HG03442 (cell line): ENCODE data around the gene ASB10.

Source experiments
- ATAC-seq: cut with Tn5 transposase; IDR thresholded peaks from one replicate; pipeline ENCODE4 v1.9.1; 2021; ENCODE audit warnings: mild to moderate bottlenecking, moderate library complexity; ENCODE audit not compliant: unreplicated experiment

The ASB10 gene

DNA sequence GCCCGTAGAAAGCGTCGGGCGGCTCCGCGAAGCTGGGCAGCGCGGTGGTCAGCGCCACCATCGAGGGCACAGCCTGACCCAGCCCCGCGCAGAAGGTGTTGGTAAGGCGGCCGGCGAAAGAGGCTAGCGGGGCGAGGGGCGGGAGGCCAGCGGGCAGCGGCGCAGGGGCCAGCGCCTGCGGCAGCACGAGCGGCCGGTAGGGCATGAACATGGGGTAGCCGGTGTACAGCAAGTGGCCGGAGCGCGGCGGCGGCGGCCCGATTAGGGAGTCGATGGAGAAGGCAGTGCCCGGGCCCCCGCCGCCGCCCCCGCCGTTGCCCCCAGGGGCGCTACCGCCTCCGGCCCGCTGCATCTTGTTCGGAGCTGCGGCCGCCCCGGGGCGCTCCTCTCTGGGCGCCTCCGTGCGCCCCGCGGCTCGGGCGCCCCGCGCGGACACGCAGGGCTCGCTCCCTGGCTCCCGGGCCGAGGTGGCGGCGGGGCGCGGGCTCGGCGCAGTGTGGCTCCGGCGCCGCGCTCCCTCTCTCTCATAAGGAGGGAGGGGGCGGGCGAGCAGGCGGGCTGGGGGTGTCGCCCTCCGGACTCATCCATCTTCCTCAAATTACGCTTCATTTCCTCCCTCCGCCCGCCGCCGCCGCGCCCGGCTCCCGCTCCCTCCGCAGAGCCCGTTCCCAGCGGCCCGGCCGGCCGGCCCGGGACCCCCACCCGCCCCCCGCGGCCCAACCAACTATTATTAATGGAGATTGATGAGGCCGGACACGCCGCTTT lies 19.7 kb downstream of the ASB10 start, which contains the start of gene GBX1:
GBX1 (minus strand) TSS at position 498 of the 765 bp plus-strand sequence; CDS start at position 352, 146 bp downstream.
- no peak for ATAC-seq

DNA sequence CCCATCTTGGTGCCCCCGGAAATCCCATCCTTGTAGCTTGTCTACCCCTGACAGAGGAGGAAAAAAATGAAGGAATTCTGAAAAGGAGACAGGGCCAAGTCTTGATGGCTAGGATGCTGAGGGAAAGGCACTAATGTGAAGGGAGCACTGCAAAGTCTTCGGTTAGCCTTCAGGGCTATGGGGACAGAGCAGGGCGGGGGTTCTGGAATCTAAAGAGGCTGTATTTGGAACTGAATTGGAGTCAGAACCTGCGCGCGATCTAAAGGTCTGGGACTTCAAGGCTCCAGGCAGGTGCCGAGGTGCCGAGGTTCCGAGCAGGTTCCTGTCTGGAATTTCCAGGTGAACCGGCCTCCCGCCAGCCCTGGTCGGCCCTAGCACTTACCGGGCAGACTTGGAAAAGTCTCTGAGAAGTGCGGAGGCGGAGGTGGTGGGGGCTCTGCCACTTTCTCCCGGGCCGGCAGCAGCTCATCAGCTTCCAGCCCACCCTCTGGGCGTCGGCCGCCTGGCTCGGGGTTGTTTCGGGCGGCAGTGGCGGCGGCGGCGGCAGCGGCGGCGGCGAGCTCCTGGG lies 20.3 kb downstream of the ASB10 start:
- ATAC-seq = no peak

DNA sequence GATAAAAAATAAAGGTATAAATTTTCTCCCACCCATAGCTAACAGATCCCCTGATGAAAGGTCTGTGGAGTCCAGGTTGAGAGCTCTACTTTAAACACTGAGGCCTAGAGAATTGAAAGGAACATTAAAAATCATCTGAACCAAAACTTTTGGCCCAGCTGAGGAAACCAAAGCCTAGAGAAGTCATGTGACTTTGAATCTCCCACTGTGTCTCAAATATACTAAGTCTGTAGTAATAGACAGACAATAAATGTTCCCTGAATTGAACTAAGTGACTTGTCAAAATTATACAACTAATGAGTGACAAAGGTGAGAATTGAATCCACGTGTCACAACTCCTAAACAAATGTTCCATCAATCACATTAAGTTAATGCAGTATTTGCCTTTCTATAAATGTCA lies 25.3 kb downstream of the ASB10 start:
- ATAC-seq = no peak

DNA sequence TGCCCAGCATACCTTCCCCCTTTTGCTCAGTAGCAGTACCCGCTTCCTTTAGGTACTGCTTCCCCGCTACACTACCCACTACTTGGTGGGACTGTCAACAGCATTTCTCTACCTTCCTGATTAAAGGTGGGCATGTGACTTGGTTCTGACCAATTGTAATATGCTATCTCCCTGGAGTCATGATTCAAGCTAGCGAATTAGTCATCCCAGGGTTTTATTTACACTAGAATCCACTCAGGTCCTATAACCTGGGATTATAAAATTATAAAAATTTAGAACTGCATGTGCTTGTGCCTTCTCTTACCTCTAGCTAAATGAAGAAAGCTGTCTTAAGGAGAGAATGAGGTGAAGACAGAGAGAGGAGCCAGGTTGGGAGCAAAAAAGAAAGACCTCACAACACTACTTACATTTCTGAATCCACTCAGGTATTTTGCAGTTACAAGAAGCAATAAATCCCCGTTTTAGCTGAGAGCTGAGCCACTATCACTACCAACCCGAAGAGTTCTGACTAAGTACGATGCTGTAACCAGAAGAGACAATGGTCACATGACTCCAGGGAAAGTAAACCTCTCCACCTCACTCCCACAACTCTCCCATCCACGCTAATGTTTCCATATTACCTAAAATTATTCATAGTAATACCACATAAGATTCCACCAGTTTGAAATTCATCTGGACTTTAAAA lies 29.3 kb downstream of the ASB10 start:
- no peak for ATAC-seq

DNA sequence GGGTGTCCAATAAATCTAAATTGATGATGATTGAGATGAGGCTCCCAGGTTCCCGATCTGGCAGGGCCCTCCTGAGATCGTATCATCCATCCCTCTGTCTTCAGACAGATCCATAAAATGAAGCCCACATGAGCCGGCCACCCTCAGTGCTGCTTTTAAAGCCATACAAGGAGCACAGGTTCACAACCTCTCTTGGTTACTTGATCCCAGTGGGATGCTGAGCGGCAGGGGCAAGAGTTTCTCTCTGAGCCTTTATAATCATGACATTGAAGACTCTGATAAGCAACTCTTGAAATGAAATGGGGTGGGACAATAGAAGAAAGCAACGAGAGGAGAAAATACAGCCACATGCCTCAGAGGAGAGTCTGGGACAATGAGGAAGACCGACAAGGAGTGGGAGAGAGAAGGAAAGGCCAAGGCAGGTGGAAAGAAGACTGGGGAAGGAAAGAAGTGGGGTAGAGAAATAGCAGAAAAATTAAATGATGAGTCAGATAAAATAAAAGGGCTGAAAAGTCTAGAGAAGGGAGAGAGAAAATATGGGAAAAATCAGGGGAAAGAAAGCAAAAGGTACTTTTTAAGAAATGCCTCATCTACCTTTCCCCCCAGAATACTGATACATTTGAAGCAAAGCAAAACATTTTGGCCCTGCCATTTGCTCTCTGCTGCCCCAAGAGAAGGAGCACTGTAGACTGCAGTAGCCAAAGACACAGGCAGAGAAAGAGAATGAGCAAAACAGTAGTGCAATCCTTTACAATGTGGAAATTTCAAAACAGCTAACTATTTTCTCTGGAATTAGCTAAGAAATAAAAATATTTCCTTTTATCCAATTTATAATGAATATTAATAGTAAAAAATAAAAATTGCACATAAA lies 34.2 kb downstream of the ASB10 start:
- ATAC-seq = no peak

DNA sequence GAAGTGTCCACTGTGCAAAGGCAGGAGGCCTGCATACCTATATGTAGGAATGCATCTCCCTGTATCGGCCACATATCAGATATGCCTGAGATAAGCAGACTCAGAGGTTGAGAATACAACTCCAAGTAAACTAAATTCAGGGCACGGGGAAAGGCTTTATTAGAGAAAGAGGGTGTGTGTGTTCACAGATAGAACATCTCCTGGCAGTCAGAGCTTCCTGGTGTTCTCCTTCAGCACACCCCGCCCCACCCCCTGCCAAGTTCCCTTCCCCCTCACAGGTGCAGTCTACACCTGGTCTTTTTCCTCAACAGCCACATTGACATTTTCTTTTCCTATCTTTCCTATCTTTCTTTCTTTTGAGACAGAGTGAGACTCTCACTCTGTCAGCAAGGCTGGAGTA lies 36.7 kb downstream of the ASB10 start:
- no peak for ATAC-seq

DNA sequence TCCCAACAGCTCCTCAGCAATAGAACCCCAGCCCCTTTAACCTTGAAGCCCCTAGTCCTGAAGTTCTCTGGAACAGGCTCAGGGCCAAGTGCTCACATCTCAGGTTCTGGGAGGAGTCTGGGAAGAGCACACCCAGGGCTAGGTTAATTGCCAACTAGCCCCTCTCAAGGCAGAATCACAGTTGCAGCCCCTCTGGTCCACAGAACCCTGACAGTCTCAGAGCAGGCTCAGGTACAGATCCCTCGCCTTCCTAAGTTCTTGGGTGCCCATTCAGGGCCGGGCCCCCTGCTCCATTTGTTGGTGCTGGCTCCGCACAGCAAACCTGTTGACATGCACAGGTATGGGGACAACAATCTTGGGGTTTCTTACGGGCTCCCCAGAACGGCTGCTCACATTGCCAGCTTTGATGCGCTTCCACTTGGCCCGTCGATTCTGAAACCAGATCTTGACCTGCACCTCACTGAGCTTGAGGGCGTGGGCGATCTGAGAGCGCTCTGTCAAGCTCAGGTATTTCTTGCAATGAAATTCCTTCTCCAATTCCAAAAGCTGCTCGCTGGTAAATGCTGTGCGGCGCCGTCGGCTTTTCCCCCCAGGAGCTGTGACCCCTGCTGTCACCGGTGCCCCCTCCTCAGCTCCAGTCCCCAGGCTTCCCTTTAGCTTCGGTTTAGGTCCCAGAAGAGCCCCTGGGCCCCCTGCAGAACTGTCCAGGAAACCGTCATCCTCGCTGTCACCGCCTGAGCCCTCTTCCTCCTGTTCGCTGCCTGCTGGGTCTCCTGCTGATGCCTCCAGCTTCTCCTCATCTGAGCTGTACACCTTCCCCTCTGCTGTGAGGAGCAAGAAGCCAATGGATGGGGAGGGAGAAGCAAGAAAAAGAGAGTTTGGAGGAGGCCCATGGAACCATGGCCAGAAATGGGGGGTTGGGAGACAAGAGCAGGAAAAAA lies 38.5 kb downstream of the ASB10 start:
- ATAC-seq = no peak

DNA sequence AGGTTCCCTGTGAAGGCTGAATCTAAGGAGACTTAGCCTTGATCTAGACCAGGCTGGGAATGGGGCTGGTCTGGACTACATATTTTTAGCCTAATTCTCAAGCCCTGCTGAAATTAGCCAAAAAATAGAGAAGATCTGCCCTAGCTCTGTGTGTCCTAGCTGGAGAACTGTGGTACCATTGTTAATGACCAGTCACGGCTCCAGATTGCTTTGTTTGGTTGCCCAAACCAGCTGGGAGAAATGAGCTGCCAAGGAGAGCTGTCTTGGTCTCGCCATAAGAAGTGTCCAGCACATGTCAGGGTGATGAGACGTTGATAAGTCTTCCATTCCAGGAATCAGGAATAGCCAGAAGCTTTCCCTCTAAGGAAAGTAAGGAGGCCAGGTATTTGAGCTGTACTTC lies 40.3 kb downstream of the ASB10 start:
- ATAC-seq = no peak

DNA sequence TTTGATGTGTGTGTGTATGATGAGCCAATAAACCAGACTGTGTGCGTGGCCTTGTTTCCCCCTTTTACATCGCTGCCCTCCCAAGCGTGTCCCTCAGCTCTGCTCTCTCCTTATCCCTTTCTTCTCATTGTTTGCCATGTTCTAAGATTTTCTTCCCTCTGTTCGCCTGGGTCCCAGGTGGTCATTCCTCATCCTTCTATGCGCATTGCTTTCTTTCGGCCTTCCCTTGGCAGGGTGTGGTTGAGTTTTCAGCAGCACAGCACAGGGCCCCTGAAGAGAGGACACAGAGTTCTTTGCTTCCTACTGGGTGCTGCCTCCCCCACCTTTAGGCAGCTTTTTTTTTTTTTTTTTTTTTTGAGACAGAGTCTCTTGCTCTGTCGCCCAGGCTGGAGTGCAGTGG lies 42.7 kb downstream of the ASB10 start:
- no peak for ATAC-seq

DNA sequence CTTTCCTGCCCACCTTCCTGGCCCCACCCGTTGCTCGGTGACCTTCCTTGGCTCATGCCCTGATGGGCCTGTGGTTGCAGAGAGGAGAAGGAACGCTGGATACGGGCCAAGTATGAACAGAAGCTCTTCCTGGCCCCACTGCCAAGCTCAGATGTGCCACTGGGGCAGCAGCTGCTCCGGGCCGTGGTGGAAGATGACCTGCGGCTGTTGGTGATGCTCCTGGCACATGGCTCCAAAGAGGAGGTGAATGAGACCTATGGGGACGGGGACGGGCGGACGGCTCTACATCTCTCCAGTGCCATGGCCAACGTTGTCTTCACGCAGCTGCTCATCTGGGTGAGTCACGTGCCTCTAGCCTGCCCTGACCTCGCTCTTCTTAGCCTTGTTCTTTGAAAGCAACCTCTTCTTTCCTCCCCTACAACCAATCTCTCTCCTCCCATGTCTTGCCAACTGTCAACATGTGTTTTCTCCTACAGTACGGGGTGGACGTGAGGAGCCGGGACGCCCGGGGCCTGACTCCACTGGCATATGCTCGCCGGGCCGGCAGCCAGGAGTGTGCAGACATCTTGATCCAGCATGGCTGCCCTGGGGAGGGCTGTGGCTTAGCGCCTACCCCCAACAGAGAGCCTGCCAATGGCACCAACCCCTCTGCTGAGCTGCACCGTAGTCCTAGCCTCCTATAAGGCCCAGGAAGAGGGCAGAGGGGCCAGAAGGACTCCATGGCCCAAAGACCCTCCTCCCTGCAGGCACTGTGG lies 43.6 kb downstream of the ASB10 start:
- no peak for ATAC-seq

DNA sequence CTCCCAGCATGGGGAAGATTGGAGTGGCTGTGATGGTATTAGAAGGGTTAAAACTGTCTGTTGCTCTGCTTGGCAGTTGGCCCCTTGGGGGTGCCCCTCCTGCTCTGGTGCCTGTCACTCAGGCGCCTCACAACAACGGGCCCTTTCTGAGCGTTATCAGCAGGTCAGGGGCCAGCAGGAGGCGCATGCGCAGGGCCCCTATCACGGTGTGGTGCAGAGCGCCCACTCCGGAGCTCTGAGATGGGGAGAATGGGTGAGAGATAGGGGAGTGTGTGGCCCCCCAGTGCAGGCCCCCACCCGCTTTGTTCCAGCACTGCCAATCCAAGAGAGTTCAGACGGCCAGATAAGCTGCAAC lies 44.4 kb downstream of the ASB10 start:
- ATAC-seq = no peak

DNA sequence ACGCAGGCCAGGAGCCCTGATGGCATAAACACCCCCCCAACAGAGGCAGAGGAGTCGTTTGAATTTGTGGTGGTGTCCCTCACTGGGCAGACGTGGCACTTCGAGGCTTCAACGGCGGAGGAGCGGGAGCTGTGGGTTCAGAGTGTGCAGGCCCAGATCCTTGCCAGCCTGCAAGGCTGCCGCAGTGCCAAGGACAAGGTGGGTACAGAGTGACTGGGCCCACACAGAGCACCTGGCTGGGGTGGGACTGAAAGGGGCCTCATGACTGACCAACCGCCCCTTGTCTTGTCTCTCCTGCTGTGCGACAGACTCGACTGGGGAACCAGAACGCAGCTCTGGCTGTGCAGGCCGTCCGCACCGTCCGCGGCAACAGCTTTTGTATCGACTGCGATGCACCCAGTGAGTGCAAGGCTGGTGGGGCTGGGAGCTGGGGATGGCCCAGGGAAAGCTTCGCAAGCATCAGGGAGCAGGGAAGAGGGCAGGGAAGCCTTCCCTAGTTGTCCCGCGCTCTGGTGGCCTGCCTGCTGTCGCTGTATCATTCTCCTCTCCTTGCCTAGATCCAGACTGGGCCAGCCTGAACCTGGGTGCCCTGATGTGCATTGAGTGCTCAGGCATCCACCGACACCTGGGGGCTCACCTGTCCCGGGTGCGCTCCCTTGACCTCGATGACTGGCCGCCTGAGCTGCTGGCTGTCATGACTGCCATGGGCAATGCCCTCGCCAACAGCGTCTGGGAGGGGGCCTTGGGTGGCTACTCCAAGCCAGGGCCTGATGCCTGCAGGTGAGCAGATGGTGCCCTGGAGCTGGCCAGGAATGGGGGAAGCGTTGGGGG lies 45.0 kb downstream of the ASB10 start:
- no peak for ATAC-seq

DNA sequence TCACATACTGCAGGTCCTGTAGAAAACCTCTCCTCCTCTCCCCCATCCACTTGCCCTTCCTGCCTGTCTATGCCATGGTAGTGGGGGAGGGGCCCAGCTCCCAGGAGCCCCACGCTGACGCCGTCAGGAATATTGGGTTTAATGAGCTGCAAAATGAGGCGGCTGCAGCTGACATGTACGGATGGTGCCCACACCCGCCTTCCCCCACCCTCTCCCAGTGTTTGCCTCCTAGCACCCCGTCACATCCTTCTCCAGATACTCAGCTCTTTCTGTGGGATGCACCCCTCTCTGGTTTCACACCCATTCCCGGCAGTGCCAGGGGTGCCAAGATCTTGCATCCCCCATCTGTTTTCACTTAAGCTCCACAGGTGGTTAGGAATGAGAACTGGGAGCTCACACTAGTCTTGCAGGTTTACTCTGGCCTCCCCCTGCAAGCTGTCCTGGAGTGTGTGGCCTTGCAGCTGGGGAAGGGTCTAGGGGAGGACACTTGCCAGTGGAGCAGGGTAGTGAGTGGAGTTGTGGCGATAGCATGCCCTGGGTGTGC lies 45.7 kb downstream of the ASB10 start:
- no peak for ATAC-seq

DNA sequence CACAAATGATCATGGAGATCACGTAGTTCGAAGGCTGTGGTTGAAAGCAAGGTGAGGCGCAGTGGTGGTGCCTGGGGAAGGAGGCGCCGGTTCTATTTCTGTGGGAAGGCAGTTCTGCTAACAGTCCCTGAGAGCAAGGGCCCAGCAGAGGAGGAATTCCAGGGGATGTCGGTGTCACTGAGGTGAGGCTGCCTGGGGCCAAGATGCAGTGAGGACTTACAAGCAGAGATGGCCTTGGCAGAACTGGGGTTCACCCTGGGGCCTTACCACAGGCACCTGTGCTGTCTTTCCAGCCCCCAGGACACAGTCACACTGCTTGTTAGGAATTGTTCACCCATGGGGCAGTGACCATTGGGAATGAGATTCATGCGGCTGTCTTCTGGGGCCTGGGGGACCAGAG lies 46.2 kb downstream of the ASB10 start:
- ATAC-seq = no peak

DNA sequence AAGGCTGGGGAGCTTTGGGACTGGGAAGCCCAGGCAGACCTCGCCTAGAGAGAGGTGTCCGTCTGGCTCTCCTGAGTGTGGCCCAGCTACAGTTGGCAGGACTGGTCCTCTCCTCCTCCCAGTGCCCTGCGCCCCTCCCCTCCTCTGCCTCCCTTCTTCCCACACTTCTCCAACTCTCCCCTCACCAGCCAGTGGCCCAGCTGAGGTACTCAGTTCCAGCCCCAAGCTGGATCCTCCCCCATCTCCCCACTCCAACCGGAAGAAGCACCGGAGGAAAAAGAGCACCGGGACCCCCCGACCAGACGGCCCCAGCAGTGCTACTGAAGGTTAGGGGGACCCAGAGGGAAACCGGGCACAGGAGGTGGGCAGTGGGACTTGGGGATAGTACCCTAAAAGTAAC lies 47.3 kb downstream of the ASB10 start:
- no peak for ATAC-seq

DNA sequence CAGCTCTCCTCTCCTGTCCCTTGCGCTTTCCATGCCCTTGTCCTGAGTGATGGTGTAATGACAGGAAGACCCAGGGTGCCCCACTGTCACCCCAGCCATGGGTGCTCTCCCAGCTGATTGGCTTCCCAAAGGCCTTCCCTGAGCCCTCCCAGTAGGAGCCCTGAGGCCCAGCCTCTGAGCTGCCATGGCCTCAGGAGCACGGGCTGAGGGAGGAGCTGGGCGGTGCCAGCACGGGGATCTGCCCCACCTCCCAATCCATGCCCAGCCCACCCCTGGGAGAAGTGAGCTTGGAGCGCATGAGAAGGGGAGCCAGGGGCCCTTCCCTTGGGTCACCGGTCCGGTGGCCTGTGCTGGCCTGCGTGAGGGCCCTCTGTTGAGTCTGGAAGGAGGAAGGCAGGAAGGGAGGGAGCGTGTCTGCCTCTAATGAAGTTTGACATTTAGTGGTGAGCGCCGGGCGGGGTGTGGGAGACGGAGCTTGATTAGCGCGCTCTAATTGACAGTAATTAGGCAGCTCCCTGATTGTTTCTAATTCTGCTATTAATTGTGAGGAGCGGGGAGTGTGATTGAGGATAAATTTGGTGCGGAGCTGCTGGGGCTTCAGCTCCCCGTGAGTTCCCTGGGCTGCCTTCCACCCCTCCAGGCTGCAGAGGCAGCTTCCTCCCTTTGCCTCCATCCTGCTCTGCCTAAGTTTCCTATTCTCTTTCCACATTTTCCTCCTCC lies 47.8 kb downstream of the ASB10 start:
- no peak for ATAC-seq

DNA sequence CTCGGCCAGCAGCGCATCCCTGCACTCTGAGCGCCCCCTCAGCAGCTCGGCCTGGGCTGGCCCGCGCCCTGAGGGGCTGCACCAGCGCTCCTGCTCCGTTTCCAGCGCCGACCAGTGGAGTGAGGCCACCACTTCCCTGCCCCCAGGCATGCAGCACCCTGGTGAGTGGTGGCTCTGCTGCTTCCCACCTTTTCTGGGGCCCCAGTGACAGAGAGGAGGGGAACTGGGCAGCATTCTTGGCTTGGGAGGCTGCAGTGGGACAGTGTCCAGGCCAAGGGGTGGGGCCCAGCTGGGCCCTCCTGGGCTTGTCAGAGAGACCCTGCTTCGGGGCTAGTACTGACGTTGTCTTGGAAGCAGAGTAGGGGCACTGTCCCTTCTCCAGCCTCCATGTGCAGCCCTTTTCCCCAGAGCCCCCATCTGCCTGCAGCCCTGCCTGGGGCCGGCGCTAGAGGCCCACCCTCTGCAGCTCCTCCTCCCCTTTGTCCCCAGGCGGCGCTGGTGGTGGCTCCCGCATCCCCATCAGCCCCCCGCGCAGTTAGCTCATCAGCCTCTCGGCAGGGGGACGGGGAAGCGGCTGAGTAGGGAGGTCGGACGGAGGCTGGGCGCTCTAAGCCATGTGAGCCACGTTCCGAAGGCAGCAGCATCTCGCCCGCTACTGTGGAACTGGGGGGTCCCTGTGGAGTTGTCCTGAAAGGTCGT lies 48.7 kb downstream of the ASB10 start:
- no peak for ATAC-seq
